MM.1S (cell line): ENCODE data around the gene SLC45A2.

Experiments used
- EZH2 ChIP-seq: fragments of 300-600 bp; sonication (generic); optimal IDR thresholded peaks from 2 replicates; pipeline ENCODE3; 2017; ENCODE audit warnings: low read depth, mild to moderate bottlenecking, antibody characterized with exemption, low read length, mixed read lengths
- EZH2phosphoT487 ChIP-seq: fragments of 300-600 bp; sonication (generic); IDR thresholded peaks from 2 replicates; pipeline ENCODE4 v1.6.1; 2018; ENCODE audit warnings: antibody characterized with exemption, low read length
- TF ChIP-seq, protein P1 (sequence below): fragments of 300-600 bp; sonication (generic); IDR thresholded peaks from 2 replicates; pipeline ENCODE4 v1.5.1; 2016; ENCODE audit warnings: antibody characterized with exemption, low read length, mixed read lengths

DNA sequence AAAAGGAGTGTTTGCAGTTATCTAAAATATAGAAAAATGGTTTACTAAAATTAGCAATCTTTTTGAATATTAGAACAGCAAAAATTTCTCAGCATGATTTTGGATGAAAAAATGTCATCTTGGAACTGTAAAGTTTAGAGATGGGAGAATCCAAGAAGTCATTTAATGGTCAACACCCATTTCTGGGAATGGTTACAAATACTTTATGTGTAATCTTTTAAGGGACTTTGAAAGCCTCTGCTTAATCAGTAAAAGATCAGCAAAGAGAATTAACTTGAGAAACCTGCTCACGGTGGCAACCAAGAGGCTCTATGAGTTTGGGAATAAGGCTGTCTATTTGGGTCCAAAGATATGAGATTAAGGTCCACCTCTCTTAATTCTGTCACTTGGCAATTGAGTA, 45.6 kb upstream of the SLC45A2 start:
- TF ChIP-seq, protein P1, sequence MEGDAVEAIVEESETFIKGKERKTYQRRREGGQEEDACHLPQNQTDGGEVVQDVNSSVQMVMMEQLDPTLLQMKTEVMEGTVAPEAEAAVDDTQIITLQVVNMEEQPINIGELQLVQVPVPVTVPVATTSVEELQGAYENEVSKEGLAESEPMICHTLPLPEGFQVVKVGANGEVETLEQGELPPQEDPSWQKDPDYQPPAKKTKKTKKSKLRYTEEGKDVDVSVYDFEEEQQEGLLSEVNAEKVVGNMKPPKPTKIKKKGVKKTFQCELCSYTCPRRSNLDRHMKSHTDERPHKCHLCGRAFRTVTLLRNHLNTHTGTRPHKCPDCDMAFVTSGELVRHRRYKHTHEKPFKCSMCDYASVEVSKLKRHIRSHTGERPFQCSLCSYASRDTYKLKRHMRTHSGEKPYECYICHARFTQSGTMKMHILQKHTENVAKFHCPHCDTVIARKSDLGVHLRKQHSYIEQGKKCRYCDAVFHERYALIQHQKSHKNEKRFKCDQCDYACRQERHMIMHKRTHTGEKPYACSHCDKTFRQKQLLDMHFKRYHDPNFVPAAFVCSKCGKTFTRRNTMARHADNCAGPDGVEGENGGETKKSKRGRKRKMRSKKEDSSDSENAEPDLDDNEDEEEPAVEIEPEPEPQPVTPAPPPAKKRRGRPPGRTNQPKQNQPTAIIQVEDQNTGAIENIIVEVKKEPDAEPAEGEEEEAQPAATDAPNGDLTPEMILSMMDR, result no peak
- TF ChIP-seq EZH2 (no peak), EZH2phosphoT487 (no peak)
